ENCODE data around the gene PPP1R26. TPM values are rescaled to one million over a fixed set of nuclear protein-coding genes. Genes with fewer than 3 reads are reported as not detected.
"Not testable (repeated sequence)": the region's sequence is repeated elsewhere in the genome, so short reads cannot be mapped to it uniquely, and the experiment has no call there.

The PPP1R26 gene, protein sequence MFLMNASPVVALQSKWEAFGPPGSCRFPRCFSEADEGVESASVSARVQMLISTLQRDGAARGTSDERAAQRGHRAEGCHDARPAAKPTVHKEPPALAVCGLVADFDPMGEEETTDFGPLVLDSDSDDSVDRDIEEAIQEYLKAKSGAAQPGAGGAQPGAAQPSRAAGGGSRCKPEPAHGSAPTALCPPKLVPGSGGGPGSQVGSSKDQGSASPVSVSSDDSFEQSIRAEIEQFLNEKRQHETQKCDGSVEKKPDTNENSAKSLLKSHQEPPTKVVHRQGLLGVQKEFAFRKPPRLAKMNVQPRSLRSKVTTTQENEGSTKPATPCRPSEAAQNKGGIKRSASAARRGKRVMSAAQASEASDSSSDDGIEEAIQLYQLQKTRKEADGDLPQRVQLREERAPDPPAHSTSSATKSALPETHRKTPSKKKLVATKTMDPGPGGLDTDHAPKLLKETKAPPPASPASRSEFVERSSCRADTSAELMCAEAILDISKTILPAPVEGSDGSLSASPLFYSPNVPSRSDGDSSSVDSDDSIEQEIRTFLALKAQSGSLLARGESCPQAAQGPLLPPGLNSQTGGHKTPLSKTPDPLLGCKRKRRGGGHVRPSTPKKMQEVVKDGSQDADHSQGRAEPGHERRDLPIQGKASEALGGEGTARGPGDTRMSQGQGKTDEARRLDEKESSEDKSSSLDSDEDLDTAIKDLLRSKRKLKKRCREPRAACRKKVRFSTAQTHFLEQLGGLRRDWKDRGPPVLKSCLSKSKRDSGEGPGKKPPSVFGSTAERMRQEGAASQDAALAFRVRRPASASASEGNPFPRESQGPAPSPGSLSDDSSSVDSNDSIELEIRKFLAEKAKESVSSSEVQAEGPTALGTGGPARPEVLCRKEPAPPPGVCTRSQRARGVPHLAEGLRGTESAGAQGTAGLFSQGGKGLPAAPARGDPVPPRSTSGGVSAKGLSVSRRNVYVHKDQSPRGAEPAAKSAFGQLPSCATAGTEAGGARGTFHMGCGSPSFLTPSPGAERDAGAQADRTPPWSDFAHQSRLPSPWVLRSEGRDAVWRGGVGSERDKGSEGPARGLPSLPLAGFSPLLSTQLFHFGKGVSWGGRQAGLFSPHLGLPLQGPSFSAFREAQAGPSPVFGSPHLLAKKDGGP (N-terminal part only)
- total RNA-seq, result 23.3 TPM
- long read RNA-seq, full-length matches to known transcripts, result 83 of 99 reads
- long read RNA-seq, partial matches to known transcripts, result 5 of 99 reads
- long read RNA-seq, other reads (novel, unspliced or antisense), result 11 of 99 reads

DNA sequence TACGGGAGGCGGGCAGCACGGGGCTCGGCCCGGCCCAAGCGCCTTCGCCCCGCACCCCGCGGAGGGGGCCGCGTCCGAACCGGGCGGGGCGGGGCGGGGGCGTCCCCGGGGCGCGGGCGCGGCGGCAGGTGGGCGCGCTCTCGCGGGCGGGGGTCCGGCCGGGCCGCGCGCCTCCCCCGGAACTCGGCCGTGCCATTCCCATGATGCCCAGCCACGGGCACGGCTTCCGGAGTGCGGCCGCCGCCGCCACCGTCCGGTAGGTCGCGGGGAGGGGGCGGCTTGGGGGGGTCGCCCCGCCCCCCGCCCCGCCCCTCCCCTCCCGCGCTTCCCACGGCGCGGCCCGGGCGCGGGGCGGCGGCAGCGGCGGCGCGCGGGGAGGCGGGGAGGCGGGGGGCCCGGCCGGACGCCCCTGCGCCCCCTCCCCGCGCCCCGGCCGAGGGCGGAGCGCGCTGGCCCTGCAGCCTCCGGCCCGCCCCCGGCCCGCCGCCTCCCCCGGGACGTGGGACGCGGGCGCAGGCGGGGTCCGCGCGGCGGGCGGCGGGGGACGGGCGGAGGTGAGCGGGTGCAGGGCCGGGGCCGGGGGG is at the start of gene PPP1R26:
TSS of gene PPP1R26 (plus strand) at position 314 of the 584 bp plus-strand sequence. CDS start 4,729 bp downstream, outside the sequence.
- intact Hi-C loops (cut with DNase I), result no loop called here
- DNase-seq, result peak; percentile 67
- ATAC-seq (ENCODE audit: poor library complexity), result peak; percentile 54

DNA sequence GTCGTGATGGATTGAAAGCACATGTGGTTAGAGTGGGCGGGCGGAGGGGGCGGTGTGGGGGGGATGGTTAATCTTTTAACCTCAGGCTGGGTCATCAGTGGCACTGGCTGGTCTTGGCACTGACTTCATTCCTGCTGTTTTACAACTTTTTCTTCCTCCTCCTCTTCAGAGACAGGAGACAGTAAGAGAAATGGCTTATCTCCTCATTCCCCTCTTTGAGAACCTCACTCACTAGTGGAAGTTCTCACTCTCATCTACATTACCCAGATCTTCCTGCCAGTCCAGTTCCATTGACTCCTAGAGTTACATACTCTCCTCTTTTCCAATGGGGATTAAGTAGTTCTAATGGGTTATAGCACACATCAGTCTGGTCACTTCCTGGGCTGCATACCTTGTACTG is 42.3 kb upstream of the PPP1R26 start:
- ATAC-seq (ENCODE audit: poor library complexity), result no peak
- no peak for DNase-seq
- intact Hi-C loops (cut with DNase I), result no loop called here

DNA sequence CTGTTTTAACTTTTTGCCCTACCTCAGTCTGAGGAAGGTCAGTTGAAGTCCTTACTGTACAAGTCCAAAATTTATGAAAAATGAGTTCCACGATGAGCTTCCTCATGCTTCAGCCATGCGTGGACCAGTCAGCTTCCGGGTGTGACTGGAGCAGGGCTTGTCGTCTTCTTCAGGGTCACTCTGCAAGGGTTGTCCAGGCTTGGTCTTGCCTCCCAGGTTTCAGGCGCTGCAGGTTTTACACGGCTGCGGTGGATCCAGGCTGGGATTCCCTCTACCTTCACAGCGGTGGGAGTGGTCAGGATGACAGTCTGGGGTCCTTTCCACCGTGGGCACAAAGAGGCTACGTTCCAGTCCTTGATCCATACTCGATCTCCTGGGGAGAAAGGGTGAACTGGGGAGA is 41.9 kb upstream of the PPP1R26 start:
- intact Hi-C loops (cut with DNase I); ATAC-seq (ENCODE audit: poor library complexity); DNase-seq: not testable (repeated sequence)

DNA sequence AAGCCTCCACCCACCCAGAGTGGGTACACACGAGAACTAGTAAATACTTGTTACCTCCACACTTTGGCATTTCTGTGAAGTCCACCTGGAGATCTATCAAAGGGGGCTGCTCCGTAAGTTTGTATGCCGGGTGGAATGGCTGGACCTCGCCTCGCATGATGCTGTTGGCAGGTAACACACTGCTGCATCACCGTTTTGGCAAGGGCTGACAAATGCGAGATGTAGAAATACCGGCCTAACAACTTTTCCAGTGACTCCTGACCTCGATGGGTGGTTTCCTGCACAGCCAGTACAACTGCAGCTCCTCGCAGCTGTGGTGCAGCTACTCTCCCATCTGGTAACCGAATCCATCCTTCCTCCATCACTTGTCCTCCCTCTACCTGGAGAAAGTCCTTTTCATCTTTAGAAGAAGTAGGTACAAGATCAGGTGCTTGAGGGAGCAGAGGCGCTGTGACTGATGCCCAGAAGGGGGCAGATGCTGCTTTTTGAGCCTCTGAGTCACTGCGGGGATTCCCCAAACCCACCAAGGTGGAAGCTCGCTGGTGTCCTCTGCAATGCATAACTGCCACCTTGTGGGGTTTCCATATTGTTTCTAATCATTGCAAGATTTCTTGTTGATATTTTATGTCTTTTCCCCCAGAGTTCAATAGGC is 40.9 kb upstream of the PPP1R26 start:
- intact Hi-C loops (cut with DNase I); DNase-seq; ATAC-seq (ENCODE audit: poor library complexity): not testable (repeated sequence)

DNA sequence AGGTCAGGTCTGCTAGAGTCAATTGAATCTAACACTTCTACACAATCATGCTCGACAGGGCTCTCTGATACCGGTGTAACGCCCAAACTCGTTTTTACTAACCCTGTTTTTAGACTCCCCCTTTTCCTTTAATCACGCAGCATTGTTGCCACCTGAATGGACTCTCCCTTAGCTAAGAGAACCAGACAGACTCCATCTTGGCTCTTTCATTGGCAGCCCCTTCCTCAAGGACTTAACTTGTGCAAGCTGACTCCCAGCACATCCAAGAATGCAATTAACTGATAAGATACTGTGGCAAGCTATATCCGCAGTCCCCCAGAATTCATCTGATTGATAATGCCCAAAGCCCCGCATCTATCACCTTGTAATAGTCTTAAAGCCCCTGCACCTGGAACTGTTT is 40.1 kb upstream of the PPP1R26 start:
- intact Hi-C loops (cut with DNase I); ATAC-seq (ENCODE audit: poor library complexity); DNase-seq: not testable (repeated sequence)

DNA sequence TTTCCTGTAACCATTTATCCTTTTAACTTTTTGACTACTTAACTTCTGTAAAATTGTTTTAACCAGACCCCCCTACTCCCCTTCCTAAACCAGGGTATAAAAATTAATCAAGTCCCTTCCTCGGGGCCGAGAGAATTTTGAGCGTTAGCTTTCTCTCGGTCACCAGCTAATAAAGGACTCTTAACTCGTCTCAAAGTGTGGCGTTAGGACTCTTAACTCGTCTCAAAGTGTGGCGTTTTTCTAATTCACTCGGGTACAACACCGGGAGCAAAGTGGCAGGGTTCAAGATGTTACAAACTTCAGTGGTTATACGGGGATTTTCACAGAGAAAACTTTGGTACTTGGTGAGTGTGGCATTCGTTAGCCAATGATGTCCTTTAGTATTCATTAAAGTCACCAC is 39.7 kb upstream of the PPP1R26 start:
- intact Hi-C loops (cut with DNase I), result no loop called here
- DNase-seq, result no peak
- no peak for ATAC-seq (ENCODE audit: poor library complexity)

DNA sequence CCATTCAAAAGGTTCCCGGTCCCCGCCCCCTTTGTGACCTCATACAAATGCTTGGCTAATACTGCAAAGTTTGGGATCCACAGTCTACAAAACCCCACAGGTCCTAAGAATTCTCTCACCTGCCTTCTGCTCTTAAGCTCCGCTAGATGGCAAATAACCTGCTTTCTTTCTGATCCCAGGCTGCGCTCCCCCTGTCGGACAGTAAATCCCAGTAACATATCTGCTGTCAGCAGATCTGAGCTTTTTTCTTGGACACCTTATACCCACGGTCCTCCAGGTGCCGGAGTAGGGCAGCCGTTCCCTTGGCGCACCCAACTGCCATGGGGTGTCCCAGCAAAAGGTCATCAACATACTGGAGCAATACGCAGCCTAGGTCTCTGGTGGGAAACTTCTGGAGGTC is 39.0 kb upstream of the PPP1R26 start:
- intact Hi-C loops (cut with DNase I), result no loop called here
- ATAC-seq (ENCODE audit: poor library complexity) (no peak), DNase-seq (no peak)

DNA sequence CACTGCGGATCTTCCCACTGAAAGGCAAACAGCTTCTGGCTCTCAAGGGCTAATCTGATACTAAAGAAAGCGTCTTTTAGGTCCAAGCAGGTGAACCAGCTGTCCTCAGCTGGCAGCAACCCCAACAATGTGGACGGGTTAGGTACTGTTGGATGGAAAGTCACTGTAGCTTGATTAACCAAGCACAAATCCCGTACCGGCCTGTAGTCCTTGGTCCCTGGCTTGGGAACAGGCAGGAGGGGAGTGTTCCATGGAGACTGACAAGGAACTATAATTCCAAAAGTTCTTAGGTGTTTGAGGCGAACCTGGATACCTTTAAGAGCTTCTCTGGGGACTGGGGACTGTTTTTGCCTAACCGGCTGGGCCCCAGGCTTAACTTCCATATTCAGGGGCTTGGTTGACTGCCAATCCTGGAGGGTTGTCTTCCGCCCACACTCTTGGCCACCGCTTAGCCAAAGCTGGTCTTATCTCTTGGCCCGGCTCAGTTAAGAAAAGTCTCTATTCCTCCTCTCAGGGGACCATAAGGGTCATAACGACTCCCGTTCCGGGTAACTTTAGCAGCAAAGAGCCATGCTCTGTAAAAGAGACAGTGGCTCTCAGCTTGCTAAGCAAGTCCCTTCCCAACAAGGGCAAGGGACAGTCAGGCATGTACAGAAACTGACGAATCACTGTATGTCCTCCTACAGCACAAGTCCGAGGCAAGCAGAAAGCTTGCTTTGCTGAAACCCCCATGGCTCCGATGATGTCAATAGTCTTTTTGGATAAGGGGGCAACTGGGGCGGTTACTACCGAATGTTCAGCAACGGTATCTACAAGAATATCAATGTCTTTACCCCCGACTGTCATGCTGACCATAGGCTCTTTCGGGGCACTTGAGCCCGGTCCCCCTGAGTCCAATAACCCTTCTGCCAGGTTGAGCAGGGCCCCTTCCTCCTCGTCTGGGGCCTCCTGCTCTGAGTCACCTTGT is 38.2 kb upstream of the PPP1R26 start:
- ATAC-seq (ENCODE audit: poor library complexity); intact Hi-C loops (cut with DNase I); DNase-seq: not testable (repeated sequence)

DNA sequence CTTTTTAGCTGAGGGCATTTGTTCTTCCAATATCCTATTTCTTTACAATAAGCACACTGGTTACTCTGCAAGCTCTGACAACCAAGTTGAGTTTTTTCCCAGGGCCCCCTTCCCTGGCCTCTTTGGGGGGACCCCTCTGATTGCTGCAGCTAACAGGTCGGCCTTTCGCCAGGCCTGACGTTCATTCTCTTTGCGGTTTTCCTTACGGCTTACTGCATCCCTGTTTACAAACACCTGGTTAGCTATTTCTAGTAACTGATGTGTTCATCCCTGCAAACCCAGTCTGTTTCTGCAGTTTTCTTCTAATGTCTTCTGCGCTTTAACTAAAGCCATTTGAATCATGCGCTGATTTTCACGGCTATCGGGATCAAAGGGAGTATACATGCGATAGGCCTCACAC is 37.5 kb upstream of the PPP1R26 start:
- no peak for DNase-seq
- ATAC-seq (ENCODE audit: poor library complexity), result no peak
- intact Hi-C loops (cut with DNase I), result no loop called here

DNA sequence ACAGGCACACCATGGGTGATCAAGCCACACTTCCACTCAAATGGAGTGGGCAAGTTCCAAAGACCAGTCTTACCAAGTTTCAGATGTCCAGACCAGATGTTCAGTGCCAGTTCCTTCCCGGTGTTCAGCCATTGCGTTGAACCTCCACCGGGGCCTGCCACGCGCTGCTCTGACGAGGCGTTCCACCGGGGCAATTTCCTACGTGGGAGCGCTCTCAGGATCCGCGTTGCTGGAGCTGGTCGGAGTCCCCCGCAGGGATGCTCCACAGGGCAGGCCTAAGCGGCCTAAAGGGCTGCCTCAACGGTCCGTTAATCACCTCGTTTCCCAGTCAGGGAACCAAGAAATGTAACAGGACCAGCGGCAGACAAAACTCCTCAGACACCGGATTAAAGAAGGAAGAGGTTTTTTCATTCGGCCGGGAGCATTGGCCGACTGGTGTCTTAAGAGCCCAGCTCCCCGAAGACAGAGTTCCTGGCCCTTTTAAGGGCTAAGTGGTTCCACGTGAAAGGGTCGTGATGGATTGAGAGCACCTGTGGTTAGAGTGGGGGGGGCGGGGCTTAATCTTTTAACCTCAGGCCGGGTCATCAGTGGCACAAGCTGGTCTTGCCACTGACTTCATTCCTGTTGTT is 35.7 kb upstream of the PPP1R26 start:
- intact Hi-C loops (cut with DNase I), result no loop called here
- DNase-seq, result no peak
- no peak for ATAC-seq (ENCODE audit: poor library complexity)

DNA sequence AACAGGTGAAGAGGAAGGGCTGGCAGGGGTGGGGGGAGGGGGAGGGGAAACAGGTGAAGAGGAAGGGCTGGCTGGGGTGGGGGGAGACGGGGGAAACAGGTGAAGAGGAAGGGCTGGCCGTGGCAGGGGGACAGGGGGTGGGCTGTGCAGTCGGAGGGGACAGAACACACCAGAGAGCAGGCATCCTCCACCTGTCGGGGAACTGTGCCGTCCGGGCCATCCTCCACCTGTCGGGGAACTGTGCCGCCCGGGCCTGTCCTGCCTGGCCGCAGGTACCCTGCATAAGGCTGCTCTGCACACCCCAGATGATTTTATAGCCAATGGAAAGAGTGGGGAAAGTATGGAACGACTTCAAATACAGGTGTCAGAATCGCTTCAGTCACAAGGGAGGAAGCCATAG is 32.5 kb upstream of the PPP1R26 start:
- intact Hi-C loops (cut with DNase I), result no loop called here
- ATAC-seq (ENCODE audit: poor library complexity), result no peak
- DNase-seq, result no peak

DNA sequence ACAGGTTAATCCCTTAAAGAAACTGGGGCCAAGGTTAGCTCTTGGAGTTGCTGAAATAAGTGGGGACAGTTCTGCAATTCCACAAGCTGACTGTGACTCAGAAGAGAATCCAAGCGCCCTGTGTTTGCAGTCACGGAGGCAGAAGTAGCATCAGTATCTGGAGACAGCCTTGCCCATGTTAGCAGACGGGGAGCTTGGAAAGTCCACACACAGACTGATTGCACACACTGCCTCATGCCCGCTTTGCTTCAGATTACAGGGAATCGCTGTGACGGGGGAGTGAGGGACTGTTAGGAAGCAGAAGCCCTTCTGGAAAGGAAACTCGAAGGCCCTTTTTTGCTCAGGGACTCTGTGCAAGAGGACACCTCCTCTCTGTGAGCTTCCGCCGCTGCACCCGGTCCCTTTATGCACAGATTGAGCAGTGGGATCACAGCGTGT is 30.9 kb upstream of the PPP1R26 start:
- ATAC-seq (ENCODE audit: poor library complexity) (no peak), DNase-seq (no peak)
- intact Hi-C loops (cut with DNase I), result no loop called here

DNA sequence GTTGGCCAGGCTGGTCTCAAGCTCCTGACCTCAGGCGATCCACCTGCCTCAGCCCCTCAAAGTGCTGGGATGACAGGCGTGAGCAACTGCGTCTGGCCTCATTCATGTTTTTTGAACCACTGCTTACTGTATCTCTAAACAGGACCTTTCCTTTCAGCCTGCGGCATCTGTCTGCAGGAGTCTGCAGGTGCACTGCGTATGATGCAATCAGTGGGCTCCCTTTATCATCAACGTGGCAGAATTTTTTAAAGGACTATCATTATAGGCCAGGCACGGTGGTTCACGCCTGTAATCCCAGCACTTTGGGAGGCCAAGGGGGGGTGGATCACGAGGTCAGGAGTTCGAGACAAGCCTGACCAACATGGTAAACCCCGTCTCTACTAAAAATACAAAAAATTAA is 30.1 kb upstream of the PPP1R26 start:
- intact Hi-C loops (cut with DNase I); ATAC-seq (ENCODE audit: poor library complexity); DNase-seq: not testable (repeated sequence)

DNA sequence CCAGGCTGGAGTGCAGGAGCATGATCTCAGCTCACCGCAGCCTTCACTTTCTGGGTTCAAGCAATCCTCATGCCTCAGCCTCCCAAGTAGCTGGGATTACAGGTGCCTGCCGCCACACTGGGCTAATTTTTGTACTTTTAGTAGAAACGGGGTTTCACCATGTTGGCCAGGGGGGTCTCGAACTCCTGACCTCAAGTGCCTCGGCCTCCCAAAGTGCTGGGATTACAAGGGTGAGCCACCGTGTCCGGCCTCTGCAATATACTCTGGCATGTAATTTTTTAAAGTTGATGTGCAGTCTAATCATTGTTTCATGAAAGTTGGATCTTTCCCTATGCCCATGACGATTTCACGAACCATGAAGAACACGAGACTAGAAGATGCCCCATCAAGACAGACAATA is 28.6 kb upstream of the PPP1R26 start:
- DNase-seq (no peak), ATAC-seq (ENCODE audit: poor library complexity) (no peak)
- intact Hi-C loops (cut with DNase I), result no loop called here

DNA sequence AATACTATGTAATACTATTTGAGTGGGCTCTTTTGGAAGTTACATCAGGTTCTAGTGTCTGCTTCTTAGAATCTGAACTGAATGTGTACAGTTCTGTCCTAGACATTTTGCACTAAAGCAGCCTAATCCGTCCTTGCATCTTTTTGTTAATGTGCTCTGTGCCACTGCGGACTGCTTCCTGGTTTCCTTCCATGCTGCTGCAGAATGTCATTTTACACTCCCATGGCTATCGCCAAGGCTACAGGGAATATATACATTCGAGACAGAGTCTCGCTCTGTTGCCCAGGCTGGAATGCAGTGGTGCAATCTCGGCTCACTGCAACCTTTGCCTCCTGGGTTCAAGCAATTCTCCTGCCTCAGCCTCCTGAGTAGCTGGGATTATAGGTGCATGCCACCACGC is 27.7 kb upstream of the PPP1R26 start:
- DNase-seq; intact Hi-C loops (cut with DNase I); ATAC-seq (ENCODE audit: poor library complexity): not testable (repeated sequence)

DNA sequence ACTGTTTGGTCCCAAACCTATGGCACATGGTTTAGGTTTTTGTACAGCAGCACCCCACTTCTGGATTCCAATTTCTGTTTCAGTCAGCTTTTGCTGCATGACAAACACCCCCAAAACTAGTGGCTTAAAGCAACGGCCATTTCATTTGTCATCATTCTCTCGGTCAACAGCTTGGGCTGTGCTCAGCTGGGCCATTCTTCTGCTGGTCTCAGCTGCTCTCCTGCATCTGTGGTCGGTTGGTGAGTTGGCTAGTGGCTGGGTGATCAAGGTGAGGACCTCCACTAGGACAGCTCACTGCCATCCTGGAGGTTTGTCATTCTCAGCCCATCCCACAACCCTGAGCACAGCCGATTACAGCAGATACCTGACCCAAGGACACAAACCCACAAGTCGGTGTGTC is 24.8 kb upstream of the PPP1R26 start:
- intact Hi-C loops (cut with DNase I), result no loop called here
- ATAC-seq (ENCODE audit: poor library complexity) (no peak), DNase-seq (no peak)

Measured in Right ventricle myocardium superior (tissue), 1 donor.